A549 (cell line): ENCODE data around the gene ZNF710.

ENCODE experiments used
- CBX2 ChIP-seq: fragments of 200-600 bp; sonication (generic); IDR thresholded peaks from 2 replicates; pipeline ENCODE4 v1.6.1; 2016; ENCODE audit warnings: low read depth, mild to moderate bottlenecking, borderline replicate concordance
- CTCF ChIP-seq: fragments of >200 bp; sonication (Bioruptor Twin); formaldehyde crosslinking; IDR thresholded peaks from 3 replicates; pipeline ENCODE4 v1.5.1; 2016
- HOXA7 ChIP-seq: fragments of 250-450 bp; sonication (Bioruptor Pico); IDR thresholded peaks from 2 replicates; pipeline ENCODE4 v1.5.0; 2020; ENCODE audit warnings: mild to moderate bottlenecking, moderate library complexity
- MAX ChIP-seq: IDR thresholded peaks from 2 replicates; pipeline ENCODE4 v1.6.1; 2012
- RFX5 ChIP-seq: fragments of 450-650 bp; IDR thresholded peaks from 2 replicates; pipeline ENCODE4 v1.7.1; 2014; ENCODE audit warnings: antibody characterized with exemption, mild to moderate bottlenecking, moderate library complexity

- TF ChIP-seq CTCF (no peak), RFX5 (no peak), HOXA7 (CRISPR knock-in tag) (no peak), CBX2 (no peak), MAX (no peak)
These were observed 34.1 kb downstream of the ZNF710 start for GRCh38 chr15:90035095-90035839.
